Ascending aorta (tissue), 2 donors: ENCODE results near the gene POU2F2. TPM values are rescaled to one million over a fixed set of nuclear protein-coding genes. Genes with fewer than 3 reads are reported as not detected.

Experiments used
- DNase-seq, 2 donors: peaks; one replicate each; pipeline ENCODE4 v3.0.0-alpha.2; 2019; ENCODE audit warnings: low spot score in 2 of 2
- H3K27ac ChIP-seq, 2 donors: fragments of 200-600 bp; sonication (generic); one replicate each; pipeline ENCODE4 v1.5.1; 2016 to 2017; ENCODE audit warnings: mild to moderate bottlenecking in 1 of 2
- H3K27me3 ChIP-seq: fragments of 200-600 bp; sonication (generic); one replicate; pipeline ENCODE4 v1.5.1; 2017
- H3K36me3 ChIP-seq, 2 donors: fragments of 200-600 bp; sonication (generic); one replicate each; pipeline ENCODE4 v1.5.1; 2016
- H3K4me1 ChIP-seq, 2 donors: fragments of 200-600 bp; sonication (generic); one replicate each; pipeline ENCODE4 v1.5.1; 2016 to 2017; ENCODE audit warnings: mild to moderate bottlenecking in 1 of 2
- H3K4me3 ChIP-seq, 2 donors: fragments of 200-600 bp; sonication (generic); one replicate each; pipeline ENCODE4 v1.5.1; 2016 to 2017; ENCODE audit warnings: mild to moderate bottlenecking in 1 of 2
- H3K9me3 ChIP-seq, 2 donors: fragments of 200-600 bp; sonication (generic); one replicate each; pipeline ENCODE4 v1.5.1; 2016
- intact Hi-C: fragments of 100-400 bp; cut with DNase I; formaldehyde crosslinking; loops from one replicate; pipeline ENCODE4 v1.15.1; 2023
- total RNA-seq: library from RNA; depleted of rRNA; stranded (reverse); fragments of >200 nt; gene quantifications from one replicate; pipeline ENCODE4 v1.1.0, GENCODE V29; 2016
- TF ChIP-seq, protein P1 (sequence below), 3 experiments: fragments of 200-600 bp in 2 of 3; fragments of 450-650 bp in 1 of 3; sonication (generic) in 2 of 3; IDR thresholded peaks; one replicate each; pipeline ENCODE4 v1.5.1; 2016 to 2019; ENCODE audit warnings: antibody characterized with exemption in 3 of 3, mild to moderate bottlenecking in 1 of 3, moderate library complexity in 1 of 3

Gene POU2F2
- total RNA-seq, 1 donor from 2014 or later, result not detected

DNA sequence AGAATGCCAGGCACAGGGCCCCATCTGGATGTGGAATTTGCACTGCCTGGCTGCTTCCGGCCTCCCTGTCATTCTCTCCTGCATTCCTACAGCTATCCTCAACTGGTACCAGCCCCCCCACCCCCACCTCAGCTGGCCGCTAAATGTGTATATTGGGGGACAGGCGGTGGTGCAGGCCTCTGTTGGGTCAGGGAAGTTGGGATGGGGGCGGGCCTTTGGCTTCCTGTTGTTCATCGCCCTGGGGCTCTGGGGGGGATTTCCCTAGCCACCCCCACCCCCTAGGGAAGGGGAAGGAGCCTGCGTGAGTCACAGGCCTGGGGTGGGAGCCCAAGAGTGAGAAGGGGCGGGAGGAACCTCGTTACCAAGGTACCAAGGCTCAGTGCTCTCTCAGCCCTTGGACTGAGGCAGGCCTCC is 10.6 kb downstream of the POU2F2 start:
- no peaks in the 10 kb centered on the region for H3K36me3 ChIP-seq
- TF ChIP-seq, protein P1, sequence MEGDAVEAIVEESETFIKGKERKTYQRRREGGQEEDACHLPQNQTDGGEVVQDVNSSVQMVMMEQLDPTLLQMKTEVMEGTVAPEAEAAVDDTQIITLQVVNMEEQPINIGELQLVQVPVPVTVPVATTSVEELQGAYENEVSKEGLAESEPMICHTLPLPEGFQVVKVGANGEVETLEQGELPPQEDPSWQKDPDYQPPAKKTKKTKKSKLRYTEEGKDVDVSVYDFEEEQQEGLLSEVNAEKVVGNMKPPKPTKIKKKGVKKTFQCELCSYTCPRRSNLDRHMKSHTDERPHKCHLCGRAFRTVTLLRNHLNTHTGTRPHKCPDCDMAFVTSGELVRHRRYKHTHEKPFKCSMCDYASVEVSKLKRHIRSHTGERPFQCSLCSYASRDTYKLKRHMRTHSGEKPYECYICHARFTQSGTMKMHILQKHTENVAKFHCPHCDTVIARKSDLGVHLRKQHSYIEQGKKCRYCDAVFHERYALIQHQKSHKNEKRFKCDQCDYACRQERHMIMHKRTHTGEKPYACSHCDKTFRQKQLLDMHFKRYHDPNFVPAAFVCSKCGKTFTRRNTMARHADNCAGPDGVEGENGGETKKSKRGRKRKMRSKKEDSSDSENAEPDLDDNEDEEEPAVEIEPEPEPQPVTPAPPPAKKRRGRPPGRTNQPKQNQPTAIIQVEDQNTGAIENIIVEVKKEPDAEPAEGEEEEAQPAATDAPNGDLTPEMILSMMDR (IDR thresholded peaks at IDR 0.05), result no peak
- H3K9me3 ChIP-seq, result no peaks in the 10 kb centered on the region
- peak; percentile 34 to 73 for DNase-seq
- no peaks in the 10 kb centered on the region for H3K4me1 ChIP-seq
- no peaks in the 10 kb centered on the region for H3K27me3 ChIP-seq
- intact Hi-C loops, result no loop called here
- H3K4me3 ChIP-seq, result no peak overlapping the region
- no peak overlapping the region for H3K27ac ChIP-seq

DNA sequence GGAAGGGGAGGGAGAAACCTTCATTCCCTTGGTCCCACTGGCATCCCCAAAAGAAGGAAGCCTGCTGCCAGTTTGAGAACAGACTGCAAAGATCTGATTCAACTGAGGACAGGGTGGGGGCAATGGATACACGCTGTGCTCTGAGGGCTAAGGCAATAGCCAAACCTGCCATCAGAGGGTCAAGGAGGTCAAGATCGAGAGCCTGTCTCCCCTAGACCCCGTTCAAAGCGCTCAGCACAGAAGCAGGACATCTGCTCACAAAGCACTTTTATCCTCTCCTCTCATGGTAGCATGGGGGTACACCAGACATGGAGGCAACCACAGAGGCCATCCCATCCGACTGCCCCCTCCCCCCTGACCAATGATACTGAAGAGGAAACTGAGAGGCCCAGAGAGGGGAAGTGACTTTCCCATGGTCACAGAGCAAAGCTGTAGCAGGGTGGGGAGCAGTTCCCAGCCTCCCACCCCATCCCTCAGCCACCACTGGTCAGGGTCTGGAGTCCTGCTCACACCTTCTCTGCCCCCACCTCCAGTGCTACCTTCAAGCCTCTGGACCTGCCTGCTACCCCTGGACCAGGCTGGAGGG is 11.1 kb downstream of the POU2F2 start:
- intact Hi-C loops, result no loop called here
- Histone ChIP-seq H3K27me3 (no peaks in the 10 kb centered on the region), H3K9me3 (no peaks in the 10 kb centered on the region), H3K4me1 (no peaks in the 10 kb centered on the region), H3K36me3 (no peaks in the 10 kb centered on the region), H3K4me3 (no peak overlapping the region), H3K27ac (no peak overlapping the region)
- DNase-seq, result no peak
- TF ChIP-seq, protein P1 (IDR thresholded peaks at IDR 0.05), result no peak

DNA sequence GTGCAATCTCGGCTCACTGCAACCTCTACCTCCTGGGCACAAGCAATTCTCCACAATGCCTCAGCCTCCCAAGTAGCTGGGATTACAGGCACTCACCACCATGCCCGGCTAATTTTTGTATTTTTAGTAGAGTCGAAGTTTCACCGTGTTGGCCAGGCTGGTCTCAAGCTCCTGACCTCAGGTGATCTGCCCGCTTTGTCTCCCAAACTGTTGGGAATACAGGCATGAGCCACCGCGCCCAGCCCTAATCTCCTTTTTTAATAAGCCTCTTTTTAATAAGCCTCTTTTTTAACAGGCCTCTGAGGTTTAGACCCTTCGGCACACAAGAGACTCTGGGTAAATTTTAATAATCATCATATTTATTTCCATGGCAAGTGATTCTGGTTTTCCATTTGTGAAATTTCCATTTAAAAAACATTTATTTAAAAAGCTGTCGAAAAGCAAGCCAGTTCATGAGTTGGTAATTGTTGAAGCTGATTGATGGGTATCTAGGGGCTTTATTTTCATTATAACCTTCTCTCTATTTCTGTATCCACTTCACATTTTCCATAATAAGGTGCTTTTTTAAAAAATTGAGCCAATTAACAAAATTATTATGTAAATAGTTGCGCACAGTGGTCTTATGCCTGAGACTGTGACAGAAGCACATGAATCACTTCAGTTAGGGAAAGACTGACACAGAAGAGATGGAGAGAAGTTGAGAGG is 11.8 kb downstream of the POU2F2 start:
- TF ChIP-seq, protein P1 (IDR thresholded peaks at IDR 0.05), result no peak
- Histone ChIP-seq H3K4me1 (no peaks in the 10 kb centered on the region), H3K27me3 (no peaks in the 10 kb centered on the region), H3K27ac (no peak overlapping the region), H3K9me3 (no peaks in the 10 kb centered on the region), H3K4me3 (no peak overlapping the region), H3K36me3 (no peaks in the 10 kb centered on the region)
- intact Hi-C loops, result no loop called here
- no peak for DNase-seq

DNA sequence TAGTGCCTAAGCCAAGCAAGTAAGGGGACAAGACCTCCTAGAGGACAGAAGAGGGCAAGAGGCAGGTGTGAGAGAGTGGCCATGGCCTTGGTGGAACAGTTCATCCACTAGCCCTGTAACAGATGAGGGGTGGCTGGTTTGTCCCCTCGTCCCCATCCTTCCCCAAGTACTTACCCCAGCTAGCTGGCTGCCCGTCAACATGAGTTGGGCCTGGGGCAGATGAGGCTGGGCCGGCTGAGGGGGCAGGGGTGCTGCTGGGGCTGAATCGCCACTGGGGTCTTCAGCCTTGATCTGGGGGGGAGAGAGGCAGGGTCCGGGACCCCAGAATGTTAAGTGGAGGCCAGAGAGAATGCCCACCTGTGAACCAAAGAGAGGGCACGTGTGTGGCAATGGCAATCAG is 15.2 kb downstream of the POU2F2 start:
- Histone ChIP-seq H3K4me1 (peaks cover 5 to 6% of the 10 kb centered on the region in 2 donors), H3K4me3 (no peak overlapping the region), H3K9me3 (no peaks in the 10 kb centered on the region), H3K27me3 (no peaks in the 10 kb centered on the region), H3K27ac (no peak overlapping the region), H3K36me3 (no peaks in the 10 kb centered on the region)
- intact Hi-C loops, result no loop called here
- DNase-seq, result no peak
- TF ChIP-seq, protein P1 (IDR thresholded peaks at IDR 0.05), result no peak

DNA sequence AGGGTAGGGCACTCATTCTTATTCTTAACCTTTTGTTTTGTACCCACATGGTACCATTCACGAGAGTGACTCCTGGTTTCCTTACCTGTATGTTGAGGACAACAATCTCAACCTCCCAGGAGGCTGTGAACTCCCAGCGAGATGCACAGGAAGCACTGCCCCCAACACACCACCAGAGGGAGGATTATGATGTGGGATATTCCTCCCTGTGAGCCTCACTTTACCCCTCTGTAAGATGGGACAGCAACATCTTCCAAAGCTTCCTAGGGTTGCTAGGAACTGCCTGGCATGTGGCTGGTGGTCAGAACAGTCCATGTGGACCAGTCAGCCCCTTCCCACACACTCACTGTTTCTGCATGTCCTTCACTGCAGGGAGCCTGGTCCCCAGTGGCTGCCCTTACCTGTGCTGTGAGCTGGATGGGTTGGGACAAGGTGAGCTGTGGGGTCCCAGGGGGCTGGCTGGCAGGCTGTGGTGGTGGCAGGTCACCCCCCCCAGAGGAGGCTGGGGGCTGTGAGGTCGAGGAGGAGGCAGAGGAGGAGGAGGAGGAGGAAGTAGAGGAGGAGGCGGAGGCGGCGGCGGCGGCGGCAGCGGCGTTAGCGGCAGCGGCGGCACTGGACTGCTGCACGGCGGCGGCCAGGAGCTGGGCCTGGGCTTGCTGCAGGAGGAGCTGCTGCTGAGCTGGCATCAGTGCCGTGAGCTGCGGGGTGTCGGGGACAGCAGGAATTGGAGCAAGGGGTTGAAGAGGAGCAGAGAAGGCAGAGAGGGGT is 15.8 kb downstream of the POU2F2 start:
- intact Hi-C loops, result no loop called here
- peaks cover 5 to 6% of the 10 kb centered on the region in 2 donors for H3K4me1 ChIP-seq
- no peaks in the 10 kb centered on the region for H3K9me3 ChIP-seq
- no peak for DNase-seq
- TF ChIP-seq, protein P1 (IDR thresholded peaks at IDR 0.05), result no peak
- no peak overlapping the region for H3K4me3 ChIP-seq
- no peaks in the 10 kb centered on the region for H3K27me3 ChIP-seq
- H3K36me3 ChIP-seq, result no peaks in the 10 kb centered on the region
- no peak overlapping the region for H3K27ac ChIP-seq
